Measurements from ENCODE around the gene ADAMTS1.

Gene ADAMTS1

GRCh38 chr21:26846036-26846931, 1.1 kb upstream of the ADAMTS1 start:
- FAIRE-seq (no peak), DNase-seq (ENCODE audit: insufficient read length, low spot score) (no peak)
- no peak for TF ChIP-seq POU2F2 (IDR thresholded peaks at IDR 0.05; ENCODE audit: low read depth, low read length)
- TF ChIP-seq POLR2AphosphoS5 (IDR thresholded peaks at IDR 0.05; ENCODE audit: low read depth, low read length): no peak
- TF ChIP-seq PAX5 (IDR thresholded peaks at IDR 0.05; ENCODE audit: insufficient read depth, low read length, severe bottlenecking): no peak

GRCh38 chr21:26845759-26846035, 488 bp upstream of the ADAMTS1 start:
- FAIRE-seq: no peak
- no peak for TF ChIP-seq PAX5 (IDR thresholded peaks at IDR 0.05; ENCODE audit: insufficient read depth, low read length, severe bottlenecking)

DNA sequence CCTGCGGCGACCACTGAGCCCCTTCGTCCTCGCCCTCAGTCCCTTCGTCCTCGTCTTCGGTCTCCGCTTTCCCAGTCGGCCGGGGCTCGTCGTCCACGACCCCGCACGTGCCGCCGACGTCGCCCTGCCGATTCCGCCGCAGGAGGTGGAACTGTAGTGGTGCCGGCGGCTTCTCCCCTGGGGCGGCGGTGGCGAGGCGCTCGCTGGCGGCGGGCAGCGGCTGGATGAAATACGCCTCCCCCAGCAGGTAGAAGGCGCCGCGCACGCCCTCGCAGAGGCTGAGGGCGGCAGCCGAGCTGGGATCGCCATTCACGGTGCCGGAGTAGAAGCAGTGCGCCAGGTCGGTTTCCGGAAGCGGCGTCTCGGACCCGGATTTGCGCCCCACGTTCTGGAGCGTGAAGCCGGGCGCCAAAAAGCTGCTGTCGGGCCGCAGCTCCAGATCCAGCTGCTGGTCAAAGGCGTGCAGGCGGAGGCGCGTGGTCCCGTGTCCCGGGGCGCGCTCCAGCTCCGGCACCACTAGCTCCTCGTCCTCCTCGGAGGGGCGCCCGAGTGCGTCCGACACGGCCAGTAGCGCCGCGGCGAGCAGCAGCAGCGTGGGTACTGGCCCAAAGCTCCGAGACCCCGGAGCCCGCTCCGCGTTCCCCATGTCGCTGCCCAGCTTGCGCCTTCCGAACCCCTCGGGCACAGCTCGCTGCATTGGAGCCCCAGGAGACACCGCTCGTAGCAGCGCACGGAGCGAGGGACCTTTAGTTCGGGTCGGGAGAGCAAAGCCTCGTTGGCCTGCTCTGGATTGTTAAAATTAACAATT, 747 bp downstream of the ADAMTS1 start:
- no peak for DNase-seq (ENCODE audit: insufficient read length, low spot score)
- TF ChIP-seq PAX5 (IDR thresholded peaks at IDR 0.05; ENCODE audit: insufficient read depth, low read length, severe bottlenecking) (no peak), POU2F2 (IDR thresholded peaks at IDR 0.05; ENCODE audit: low read depth, low read length) (no peak), SPI1 (IDR thresholded peaks at IDR 0.05; ENCODE audit: low read depth, low read length) (no peak), TAF1 (IDR thresholded peaks at IDR 0.05; ENCODE audit: low read depth, low read length) (no peak), POLR2A (IDR thresholded peaks at IDR 0.05; ENCODE audit: low read depth, low read length) (no peak), POLR2AphosphoS5 (IDR thresholded peaks at IDR 0.05; ENCODE audit: low read depth, low read length) (no peak)
- FAIRE-seq: no peak

More at GRCh38 chr21:26845759-26846035, 488 bp upstream of the ADAMTS1 start:
- no peak for DNase-seq (ENCODE audit: insufficient read length, low spot score)

DNA sequence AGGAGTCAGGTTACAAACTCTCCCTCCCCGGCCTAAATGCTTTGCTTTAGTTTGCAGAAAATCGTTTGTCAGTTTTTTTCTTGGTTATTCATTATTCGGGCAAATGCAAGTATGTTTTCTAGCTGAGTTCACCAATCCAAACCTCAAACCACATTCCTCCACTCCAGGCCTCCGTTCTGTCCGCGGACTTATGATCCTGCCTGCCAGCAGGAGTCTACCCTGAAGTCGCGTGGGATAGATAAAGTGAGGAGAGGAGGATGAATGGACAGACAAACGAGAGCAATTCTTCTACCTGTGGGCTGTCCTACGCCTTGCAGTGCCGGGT, 1.3 kb downstream of the ADAMTS1 start:
- TF ChIP-seq POLR2AphosphoS5 (IDR thresholded peaks at IDR 0.05; ENCODE audit: low read depth, low read length) (no peak), POU2F2 (IDR thresholded peaks at IDR 0.05; ENCODE audit: low read depth, low read length) (no peak), SPI1 (IDR thresholded peaks at IDR 0.05; ENCODE audit: low read depth, low read length) (no peak), TAF1 (IDR thresholded peaks at IDR 0.05; ENCODE audit: low read depth, low read length) (no peak), POLR2A (IDR thresholded peaks at IDR 0.05; ENCODE audit: low read depth, low read length) (no peak), PAX5 (IDR thresholded peaks at IDR 0.05; ENCODE audit: insufficient read depth, low read length, severe bottlenecking) (no peak)
- DNase-seq (ENCODE audit: insufficient read length, low spot score) (no peak), FAIRE-seq (no peak)

- DNase-seq (ENCODE audit: insufficient read length, low spot score) (no peak), FAIRE-seq (no peak)
- TF ChIP-seq PAX5 (IDR thresholded peaks at IDR 0.05; ENCODE audit: insufficient read depth, low read length, severe bottlenecking) (no peak), SPI1 (IDR thresholded peaks at IDR 0.05; ENCODE audit: low read depth, low read length) (no peak), TAF1 (IDR thresholded peaks at IDR 0.05; ENCODE audit: low read depth, low read length) (no peak), POLR2AphosphoS5 (IDR thresholded peaks at IDR 0.05; ENCODE audit: low read depth, low read length) (no peak), POU2F2 (IDR thresholded peaks at IDR 0.05; ENCODE audit: low read depth, low read length) (no peak), POLR2A (IDR thresholded peaks at IDR 0.05; ENCODE audit: low read depth, low read length) (no peak)
These were observed 2.0 kb downstream of the ADAMTS1 start for GRCh38 chr21:26842974-26843932.

GRCh38 chr21:26842300-26842699, 2.9 kb downstream of the ADAMTS1 start:
- TF ChIP-seq TAF1 (IDR thresholded peaks at IDR 0.05; ENCODE audit: low read depth, low read length) (no peak), SPI1 (IDR thresholded peaks at IDR 0.05; ENCODE audit: low read depth, low read length) (no peak), POU2F2 (IDR thresholded peaks at IDR 0.05; ENCODE audit: low read depth, low read length) (no peak), POLR2A (IDR thresholded peaks at IDR 0.05; ENCODE audit: low read depth, low read length) (no peak), POLR2AphosphoS5 (IDR thresholded peaks at IDR 0.05; ENCODE audit: low read depth, low read length) (no peak), PAX5 (IDR thresholded peaks at IDR 0.05; ENCODE audit: insufficient read depth, low read length, severe bottlenecking) (no peak)
- FAIRE-seq (no peak), DNase-seq (ENCODE audit: insufficient read length, low spot score) (no peak)

DNA sequence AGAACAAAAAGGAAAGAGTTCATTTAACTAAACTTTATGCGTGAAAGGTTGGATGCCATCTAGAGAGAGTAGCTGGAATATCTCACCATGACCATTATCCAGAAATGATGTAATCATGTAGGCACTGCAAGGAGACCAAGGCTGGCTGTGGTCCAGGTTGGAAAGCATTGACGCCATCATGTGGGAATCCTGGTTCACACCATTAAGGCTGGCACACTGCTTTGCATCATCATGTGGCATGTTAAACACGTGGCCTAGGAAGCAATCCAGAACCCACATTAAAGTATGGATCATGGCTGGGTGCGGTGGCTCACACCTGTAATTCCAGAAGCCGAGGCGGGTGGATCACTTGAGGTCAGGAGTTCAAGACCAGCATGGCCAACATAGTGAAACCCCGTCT, 4.3 kb downstream of the ADAMTS1 start:
- TF ChIP-seq POLR2A (IDR thresholded peaks at IDR 0.05; ENCODE audit: low read depth, low read length) (no peak), TAF1 (IDR thresholded peaks at IDR 0.05; ENCODE audit: low read depth, low read length) (no peak), PAX5 (IDR thresholded peaks at IDR 0.05; ENCODE audit: insufficient read depth, low read length, severe bottlenecking) (no peak), POU2F2 (IDR thresholded peaks at IDR 0.05; ENCODE audit: low read depth, low read length) (no peak)
- no peak for DNase-seq (ENCODE audit: insufficient read length, low spot score)
- no peak for FAIRE-seq

DNA sequence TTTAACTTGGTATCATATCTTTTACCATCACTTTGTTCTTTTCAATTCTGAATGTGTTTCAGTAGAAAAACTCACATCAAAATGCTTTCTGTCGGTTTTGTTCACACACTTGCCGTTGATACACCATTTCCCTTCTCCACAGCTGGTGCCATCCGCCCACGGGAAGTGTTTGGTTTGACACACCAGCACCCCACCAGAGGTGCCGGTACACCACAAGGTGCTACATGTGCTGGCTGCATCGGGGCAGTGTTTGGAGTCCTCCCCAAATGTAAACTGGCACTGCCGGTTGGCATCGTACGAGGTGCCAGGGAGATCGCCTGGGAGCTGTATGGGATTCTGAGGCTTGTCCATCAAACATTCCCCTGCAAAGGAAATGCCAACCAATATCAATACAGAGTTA, 5.0 kb downstream of the ADAMTS1 start:
- TF ChIP-seq POLR2A (IDR thresholded peaks at IDR 0.05; ENCODE audit: low read depth, low read length) (no peak), POLR2AphosphoS5 (IDR thresholded peaks at IDR 0.05; ENCODE audit: low read depth, low read length) (no peak), TAF1 (IDR thresholded peaks at IDR 0.05; ENCODE audit: low read depth, low read length) (no peak), POU2F2 (IDR thresholded peaks at IDR 0.05; ENCODE audit: low read depth, low read length) (no peak), PAX5 (IDR thresholded peaks at IDR 0.05; ENCODE audit: insufficient read depth, low read length, severe bottlenecking) (no peak), SPI1 (IDR thresholded peaks at IDR 0.05; ENCODE audit: low read depth, low read length) (no peak)
- no peak for DNase-seq (ENCODE audit: insufficient read length, low spot score)
- FAIRE-seq: no peak

DNA sequence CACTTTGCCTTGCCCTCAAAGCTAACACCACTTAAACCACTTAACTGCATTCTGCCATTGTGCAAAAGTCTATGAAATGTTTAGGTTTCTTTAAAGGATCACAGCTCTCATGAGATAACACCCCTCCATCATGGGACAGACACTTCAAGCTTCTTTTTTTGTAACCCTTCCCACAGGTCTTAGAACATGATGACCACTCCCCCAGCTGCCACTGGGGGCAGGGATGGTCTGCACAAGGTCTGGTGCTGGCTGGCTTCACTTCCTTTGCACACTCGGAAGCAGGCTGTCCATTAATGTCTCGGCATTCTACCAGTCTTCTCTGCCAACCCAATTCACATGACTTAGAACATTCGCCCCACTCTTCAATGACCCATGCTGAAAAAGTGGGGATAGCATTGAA, 7.7 kb downstream of the ADAMTS1 start:
- no peak for DNase-seq (ENCODE audit: insufficient read length, low spot score)
- TF ChIP-seq POU2F2 (IDR thresholded peaks at IDR 0.05; ENCODE audit: low read depth, low read length) (no peak), POLR2AphosphoS5 (IDR thresholded peaks at IDR 0.05; ENCODE audit: low read depth, low read length) (no peak), POLR2A (IDR thresholded peaks at IDR 0.05; ENCODE audit: low read depth, low read length) (no peak), TAF1 (IDR thresholded peaks at IDR 0.05; ENCODE audit: low read depth, low read length) (no peak), SPI1 (IDR thresholded peaks at IDR 0.05; ENCODE audit: low read depth, low read length) (no peak), PAX5 (IDR thresholded peaks at IDR 0.05; ENCODE audit: insufficient read depth, low read length, severe bottlenecking) (no peak)
- FAIRE-seq: no peak
